Esophagus squamous epithelium (tissue), 4 donors: ENCODE results near the gene NDRG2.

Experiments
- POLR2A ChIP-seq, 4 donors: fragments of 450-650 bp; IDR thresholded peaks; one replicate each; pipeline ENCODE4 v1.6.1; 2017; ENCODE audit warnings: antibody characterized with exemption in 4 of 4, mild to moderate bottlenecking in 4 of 4, moderate library complexity in 3 of 4
- TF ChIP-seq, protein P1 (sequence below), 6 experiments: fragments of 450-650 bp in 4 of 6; fragments of 200-600 bp in 2 of 6; sonication (generic) in 2 of 6; IDR thresholded peaks; one replicate each; pipeline ENCODE4 v1.5.1; 2016 to 2019; ENCODE audit warnings: antibody characterized with exemption in 6 of 6, mild to moderate bottlenecking in 4 of 6, moderate library complexity in 4 of 6

- TF ChIP-seq, protein P1, sequence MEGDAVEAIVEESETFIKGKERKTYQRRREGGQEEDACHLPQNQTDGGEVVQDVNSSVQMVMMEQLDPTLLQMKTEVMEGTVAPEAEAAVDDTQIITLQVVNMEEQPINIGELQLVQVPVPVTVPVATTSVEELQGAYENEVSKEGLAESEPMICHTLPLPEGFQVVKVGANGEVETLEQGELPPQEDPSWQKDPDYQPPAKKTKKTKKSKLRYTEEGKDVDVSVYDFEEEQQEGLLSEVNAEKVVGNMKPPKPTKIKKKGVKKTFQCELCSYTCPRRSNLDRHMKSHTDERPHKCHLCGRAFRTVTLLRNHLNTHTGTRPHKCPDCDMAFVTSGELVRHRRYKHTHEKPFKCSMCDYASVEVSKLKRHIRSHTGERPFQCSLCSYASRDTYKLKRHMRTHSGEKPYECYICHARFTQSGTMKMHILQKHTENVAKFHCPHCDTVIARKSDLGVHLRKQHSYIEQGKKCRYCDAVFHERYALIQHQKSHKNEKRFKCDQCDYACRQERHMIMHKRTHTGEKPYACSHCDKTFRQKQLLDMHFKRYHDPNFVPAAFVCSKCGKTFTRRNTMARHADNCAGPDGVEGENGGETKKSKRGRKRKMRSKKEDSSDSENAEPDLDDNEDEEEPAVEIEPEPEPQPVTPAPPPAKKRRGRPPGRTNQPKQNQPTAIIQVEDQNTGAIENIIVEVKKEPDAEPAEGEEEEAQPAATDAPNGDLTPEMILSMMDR (IDR thresholded peaks at IDR 0.05), result no peak
- no peak for TF ChIP-seq POLR2A (IDR thresholded peaks at IDR 0.05)
Measured at GRCh38 chr14:20973501-20973900, 51.4 kb downstream of the NDRG2 start.
